ENCODE data around the gene INPP4B.

Gene INPP4B

GRCh38 chr4:142566777-142567176 is 279.3 kb downstream of the INPP4B start:
- no peak for DNase-seq

GRCh38 chr4:142566243-142566642 is 279.9 kb downstream of the INPP4B start:
- DNase-seq = no peak

GRCh38 chr4:142565771-142566170 is 280.3 kb downstream of the INPP4B start:
- peak; percentile 80 for DNase-seq

GRCh38 chr4:142563682-142564291 is 282.3 kb downstream of the INPP4B start:
- DNase-seq = no peak

GRCh38 chr4:142559986-142560385 is 286.1 kb downstream of the INPP4B start:
- DNase-seq = no peak

GRCh38 chr4:142558851-142559250 is 287.2 kb downstream of the INPP4B start:
- DNase-seq = no peak

GRCh38 chr4:142557239-142557801 is 288.8 kb downstream of the INPP4B start:
- no peak for DNase-seq

GRCh38 chr4:142556570-142557238 is 289.4 kb downstream of the INPP4B start:
- DNase-seq = peak; percentile 61

GRCh38 chr4:142556048-142556447 is 290.1 kb downstream of the INPP4B start:
- DNase-seq = no peak

- no peak for DNase-seq
Measured at GRCh38 chr4:142554412-142554811, 291.7 kb downstream of the INPP4B start.

GRCh38 chr4:142551517-142552305 is 294.4 kb downstream of the INPP4B start:
- no peak for DNase-seq

- DNase-seq = no peak
Measured at GRCh38 chr4:142550965-142551364, 295.1 kb downstream of the INPP4B start.

GRCh38 chr4:142549726-142550463 is 296.2 kb downstream of the INPP4B start:
- peak; percentile 79 for DNase-seq

GRCh38 chr4:142549248-142549647 is 296.9 kb downstream of the INPP4B start:
- DNase-seq = no peak

- no peak for DNase-seq
Measured at GRCh38 chr4:142548491-142548890, 297.6 kb downstream of the INPP4B start.

GRCh38 chr4:142547974-142548373 is 298.1 kb downstream of the INPP4B start:
- DNase-seq = no peak

- DNase-seq = no peak
Measured at GRCh38 chr4:142544594-142544993, 301.5 kb downstream of the INPP4B start.

- no peak for DNase-seq
Measured at GRCh38 chr4:142544039-142544438, 302.1 kb downstream of the INPP4B start.

- no peak for DNase-seq
Measured at GRCh38 chr4:142540483-142540804, 305.7 kb downstream of the INPP4B start.

GRCh38 chr4:142539796-142540482 is 306.2 kb downstream of the INPP4B start:
- no peak for DNase-seq

GRCh38 chr4:142535009-142535408 is 311.1 kb downstream of the INPP4B start:
- no peak for DNase-seq

- no peak for DNase-seq
Measured at GRCh38 chr4:142532054-142532453, 314.0 kb downstream of the INPP4B start.

All from activated CD4-positive, alpha-beta T cell treated with anti-CD3 and anti-CD28 coated beads, Interleukin-2, amount 50 U/mL, for 16 hours (primary cell).